A673 (cell line): ENCODE measurements around the gene SLC25A25. TPM values are rescaled to one million over a fixed set of nuclear protein-coding genes. Genes with fewer than 3 reads are reported as not detected.

Experiments
- BruUV-seq: library from RNA; stranded (reverse); fragments of 400-500 nt; replicated peaks from 2 replicates; lab custom pipeline; 2021; lab: Mats Ljungman, UMichigan
- CTCF ChIA-PET: fragments of 300-600 bp; sonication (Branson Sonifier 250); formaldehyde crosslinking; loops from one replicate; lab custom pipeline; 2022; ENCODE audit warnings: antibody characterized with exemption; lab: Charles Lee
- POLR2A ChIA-PET: fragments of 300-600 bp; sonication (Branson Sonifier 250); formaldehyde crosslinking; loops from one replicate; lab custom pipeline; 2022; ENCODE audit warnings: antibody characterized with exemption; ENCODE audit not compliant: low non-redundant PET; lab: Charles Lee
- DNase-seq: peaks from one replicate; pipeline ENCODE4 v3.0.0-alpha.2; 2015; ENCODE audit warnings: low spot score
- H3K27ac ChIP-seq: fragments of 200-600 bp; sonication (generic); 2 replicates; pipeline ENCODE4 v1.5.1; 2016; ENCODE audit warnings: mixed run types, low read depth, mild to moderate bottlenecking, mixed read lengths, antibody characterized with exemption, low read length; ENCODE audit not compliant: poor library complexity, severe bottlenecking
- H3K27me3 ChIP-seq: fragments of 200-600 bp; sonication (generic); replicated peaks from 2 replicates; pipeline ENCODE4 v1.6.1; 2017; ENCODE audit warnings: mixed run types, low read depth, mild to moderate bottlenecking, mixed read lengths, antibody characterized with exemption, low read length; ENCODE audit not compliant: insufficient read depth, poor library complexity
- H3K36me3 ChIP-seq: fragments of 200-600 bp; sonication (generic); 2 replicates; pipeline ENCODE4 v1.6.1; 2016; ENCODE audit warnings: mixed run types, mild to moderate bottlenecking, mixed read lengths, antibody characterized with exemption, low read length; ENCODE audit not compliant: insufficient read depth, poor library complexity, severe bottlenecking
- H3K4me1 ChIP-seq: fragments of 200-600 bp; sonication (generic); 2 replicates; pipeline ENCODE4 v1.6.1; 2017; ENCODE audit warnings: mixed run types, mild to moderate bottlenecking, mixed read lengths, antibody characterized with exemption, low read length; ENCODE audit not compliant: insufficient read depth, poor library complexity, severe bottlenecking
- H3K4me3 ChIP-seq: fragments of 200-600 bp; sonication (generic); 2 replicates; pipeline ENCODE4 v1.5.1; 2016; ENCODE audit warnings: low read depth, mixed run types, mild to moderate bottlenecking, mixed read lengths, low read length; ENCODE audit not compliant: poor library complexity, severe bottlenecking
- H3K9me3 ChIP-seq: fragments of 200-600 bp; sonication (generic); 2 replicates; pipeline ENCODE4 v1.6.1; 2016; ENCODE audit warnings: mixed run types, low read depth, mild to moderate bottlenecking, mixed read lengths, antibody characterized with exemption, low read length; ENCODE audit not compliant: poor library complexity, severe bottlenecking
- EZH2 ChIP-seq: fragments of 200-600 bp; sonication (generic); IDR thresholded peaks from 2 replicates; pipeline ENCODE4 v1.6.1; 2017; ENCODE audit warnings: borderline replicate concordance, low read depth, mild to moderate bottlenecking, mixed read lengths, antibody characterized with exemption, low read length; ENCODE audit not compliant: poor library complexity, severe bottlenecking
- intact Hi-C: fragments of 100-400 bp; cut with micrococcal nuclease; formaldehyde crosslinking; loops from one replicate; pipeline ENCODE4 v1.10.0; 2022; ENCODE audit not compliant: unreplicated experiment
- total RNA-seq: library from RNA; stranded (reverse); gene quantifications from 2 replicates; pipeline ENCODE4 v1.2.3, GENCODE V29; 2021
- TF ChIP-seq, protein P1 (sequence below): fragments of 300-800, 200-600 bp; sonication (generic); conservative IDR thresholded peaks from 2 replicates; pipeline ENCODE4 v1.5.1; 2017; ENCODE audit warnings: low read depth, mild to moderate bottlenecking, antibody characterized with exemption, low read length, moderate library complexity, mixed read lengths

The SLC25A25 gene
- total RNA-seq, 1 experiment from 2014 or later, result 24.7 TPM

DNA sequence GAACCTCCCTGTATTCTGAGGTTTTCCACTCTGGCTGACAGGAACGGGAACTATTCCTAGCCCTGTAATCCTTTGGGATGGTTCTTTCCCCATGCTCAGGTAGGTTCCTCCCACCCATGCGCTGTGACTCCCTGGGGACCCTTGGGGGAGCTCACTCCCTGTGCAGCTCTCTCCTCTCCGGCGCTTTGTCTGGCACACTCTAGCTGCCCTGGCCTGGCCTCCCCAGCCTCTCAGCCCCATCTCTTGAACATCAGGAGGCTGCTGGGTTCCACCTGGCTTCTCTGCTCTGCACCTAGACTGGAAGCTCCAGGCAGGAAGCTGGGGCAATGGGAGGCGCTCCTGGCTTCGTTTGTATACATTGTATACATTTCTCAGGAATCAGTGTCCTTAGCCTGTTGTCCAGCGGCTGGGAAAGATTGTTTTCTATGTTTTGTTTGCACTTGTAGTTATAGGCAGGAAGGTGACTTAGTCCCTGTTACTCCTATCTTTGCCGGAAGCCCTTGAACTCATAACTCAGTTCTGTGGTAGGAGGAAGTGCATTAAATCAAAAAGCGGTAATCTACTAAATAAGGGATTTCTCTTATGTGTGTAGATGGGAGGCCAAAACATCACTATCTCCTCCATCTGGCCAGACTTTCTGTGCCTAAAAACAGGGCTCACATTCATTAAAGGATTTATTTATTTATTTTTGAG lies 20.4 kb downstream of the SLC25A25 start:
- intact Hi-C loops, result no loop called here
- BruUV-seq, result no TSS peak
- H3K4me1 ChIP-seq, result peaks cover 32% of the 10 kb centered on the region
- ChIA-PET CTCF (no interaction called here), POLR2A (interaction anchor here (0.6 kb wide), 1 partner anchor 331 kb away, joined by 3 read pairs; no protein-coding TSS in a partner anchor)
- peak overlapping the region; percentile 32 for H3K27ac ChIP-seq
- H3K4me3 ChIP-seq, result no peak overlapping the region
- TF ChIP-seq, protein P1, sequence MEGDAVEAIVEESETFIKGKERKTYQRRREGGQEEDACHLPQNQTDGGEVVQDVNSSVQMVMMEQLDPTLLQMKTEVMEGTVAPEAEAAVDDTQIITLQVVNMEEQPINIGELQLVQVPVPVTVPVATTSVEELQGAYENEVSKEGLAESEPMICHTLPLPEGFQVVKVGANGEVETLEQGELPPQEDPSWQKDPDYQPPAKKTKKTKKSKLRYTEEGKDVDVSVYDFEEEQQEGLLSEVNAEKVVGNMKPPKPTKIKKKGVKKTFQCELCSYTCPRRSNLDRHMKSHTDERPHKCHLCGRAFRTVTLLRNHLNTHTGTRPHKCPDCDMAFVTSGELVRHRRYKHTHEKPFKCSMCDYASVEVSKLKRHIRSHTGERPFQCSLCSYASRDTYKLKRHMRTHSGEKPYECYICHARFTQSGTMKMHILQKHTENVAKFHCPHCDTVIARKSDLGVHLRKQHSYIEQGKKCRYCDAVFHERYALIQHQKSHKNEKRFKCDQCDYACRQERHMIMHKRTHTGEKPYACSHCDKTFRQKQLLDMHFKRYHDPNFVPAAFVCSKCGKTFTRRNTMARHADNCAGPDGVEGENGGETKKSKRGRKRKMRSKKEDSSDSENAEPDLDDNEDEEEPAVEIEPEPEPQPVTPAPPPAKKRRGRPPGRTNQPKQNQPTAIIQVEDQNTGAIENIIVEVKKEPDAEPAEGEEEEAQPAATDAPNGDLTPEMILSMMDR, result no peak
- TF ChIP-seq EZH2, result no peak
- peaks cover 13% of the 10 kb centered on the region for H3K36me3 ChIP-seq
- no peaks in the 10 kb centered on the region for H3K9me3 ChIP-seq
- no peaks in the 10 kb centered on the region for H3K27me3 ChIP-seq
- no peak for DNase-seq

- CTCF ChIA-PET, result interaction anchor here (0.7 kb wide), 1 partner anchor 39 kb away, joined by 3 read pairs; no protein-coding TSS in a partner anchor
- Histone ChIP-seq H3K4me1 (peaks cover 38% of the 10 kb centered on the region), H3K36me3 (peaks cover 13% of the 10 kb centered on the region), H3K27me3 (no peaks in the 10 kb centered on the region), H3K4me3 (no peak overlapping the region), H3K27ac (no peak overlapping the region), H3K9me3 (no peaks in the 10 kb centered on the region)
- intact Hi-C loops, result no loop called here
- DNase-seq, result no peak
- no TSS peak for BruUV-seq
- POLR2A ChIA-PET, result no interaction called here
- TF ChIP-seq EZH2, result no peak
- TF ChIP-seq, protein P1, result no peak
These were observed 21.3 kb downstream of the SLC25A25 start for GRCh38 chr9:128089299-128089698.

- no peaks in the 10 kb centered on the region for H3K36me3 ChIP-seq
- no peak overlapping the region for H3K4me3 ChIP-seq
- no peak for TF ChIP-seq EZH2
- TF ChIP-seq, protein P1, result no peak
- peak overlapping the region; percentile 25 for H3K27ac ChIP-seq
- ChIA-PET POLR2A (interaction anchor here (0.7 kb wide), 1 partner anchor 12 kb away, joined by 5 read pairs; no protein-coding TSS in a partner anchor), CTCF (interaction anchor here (0.7 kb wide), 2 partner anchors 113 to 135 kb away, joined by 4 to 10 read pairs; no protein-coding TSS in a partner anchor)
- no TSS peak for BruUV-seq
- no peaks in the 10 kb centered on the region for H3K27me3 ChIP-seq
- H3K4me1 ChIP-seq, result peaks cover 49% of the 10 kb centered on the region
- intact Hi-C loops, result no loop called here
- H3K9me3 ChIP-seq, result no peaks in the 10 kb centered on the region
- peak; percentile 82 for DNase-seq
These were observed 23.1 kb downstream of the SLC25A25 start for GRCh38 chr9:128091144-128091543.
